ENCODE data around the gene NDUFV1.

GRCh38 chr11:67617243-67617953, 10.7 kb downstream of the NDUFV1 start:
- no peak for TF ChIP-seq POLR2AphosphoS5 (IDR thresholded peaks at IDR 0.05)
- TF ChIP-seq CTCF (IDR thresholded peaks at IDR 0.05 in 8 of 11, conservative IDR thresholded peaks at IDR 0.05 in 3 of 11) = no peak

Data from spleen (tissue), 7 donors.